HepG2 (cell line): ENCODE data around the gene SLC16A3. TPM values are rescaled to one million over a fixed set of nuclear protein-coding genes. Genes with fewer than 3 reads are reported as not detected.

Source experiments
- AHR ChIP-seq: IDR thresholded peaks from 2 replicates; pipeline ENCODE4 v1.6.1; 2018; ENCODE audit warnings: missing genetic modification reagents, missing compliant biosample characterization
- HMG20B ChIP-seq: conservative IDR thresholded peaks from 2 replicates; pipeline ENCODE4 v1.6.1; 2016; ENCODE audit warnings: missing genetic modification reagents, missing compliant biosample characterization
- HOXD1 ChIP-seq: sonication (generic); formaldehyde crosslinking; IDR thresholded peaks from 2 replicates; pipeline ENCODE4 v1.5.0; 2020; ENCODE audit warnings: missing genetic modification reagents
- IKZF5 ChIP-seq: IDR thresholded peaks from 2 replicates; pipeline ENCODE4 v1.6.1; 2018; ENCODE audit warnings: missing genetic modification reagents, mild to moderate bottlenecking, missing compliant biosample characterization
- KLF13 ChIP-seq: sonication (generic); formaldehyde crosslinking; IDR thresholded peaks from 2 replicates; pipeline ENCODE4 v1.4.0; 2020; ENCODE audit warnings: mild to moderate bottlenecking, missing genetic modification reagents
- MZF1 ChIP-seq: sonication (generic); formaldehyde crosslinking; IDR thresholded peaks from 2 replicates; pipeline ENCODE4 v1.8.1; 2023; ENCODE audit warnings: mild to moderate bottlenecking, missing genetic modification reagents, borderline replicate concordance
- PAWR ChIP-seq: sonication (generic); formaldehyde crosslinking; IDR thresholded peaks from 2 replicates; pipeline ENCODE4 v1.4.0; 2020; ENCODE audit warnings: missing genetic modification reagents, mild to moderate bottlenecking, borderline replicate concordance
- PITX1 ChIP-seq: sonication (generic); formaldehyde crosslinking; IDR thresholded peaks from 2 replicates; pipeline ENCODE4 v1.5.1; 2020; ENCODE audit warnings: mild to moderate bottlenecking, missing genetic modification reagents
- SAFB2 ChIP-seq: sonication (generic); formaldehyde crosslinking; IDR thresholded peaks from 2 replicates; pipeline ENCODE4 v1.5.1; 2020; ENCODE audit warnings: missing genetic modification reagents, low read depth, mild to moderate bottlenecking, borderline replicate concordance
- SMAD9 ChIP-seq: sonication (generic); formaldehyde crosslinking; IDR thresholded peaks from 2 replicates; pipeline ENCODE4 v1.5.1; 2020; ENCODE audit warnings: mild to moderate bottlenecking, missing genetic modification reagents
- SRY ChIP-seq: sonication (generic); formaldehyde crosslinking; IDR thresholded peaks from 2 replicates; pipeline ENCODE4 v1.8.0; 2022; ENCODE audit warnings: mild to moderate bottlenecking, missing genetic modification reagents
- WIZ ChIP-seq: sonication (generic); formaldehyde crosslinking; IDR thresholded peaks from 2 replicates; pipeline ENCODE4 v1.5.1; 2020; ENCODE audit warnings: mild to moderate bottlenecking, missing genetic modification reagents
- ZFP82 ChIP-seq: sonication (generic); formaldehyde crosslinking; IDR thresholded peaks from 2 replicates; pipeline ENCODE4 v1.5.1; 2020; ENCODE audit warnings: mild to moderate bottlenecking, missing genetic modification reagents, borderline replicate concordance
- ZNF576 ChIP-seq: sonication (generic); formaldehyde crosslinking; IDR thresholded peaks from 2 replicates; pipeline ENCODE4 v1.4.0; 2020; ENCODE audit warnings: mild to moderate bottlenecking, missing genetic modification reagents
- ZNF619 ChIP-seq: sonication (generic); formaldehyde crosslinking; IDR thresholded peaks from 2 replicates; pipeline ENCODE4 v1.4.0; 2020; ENCODE audit warnings: mild to moderate bottlenecking, missing genetic modification reagents
- ZSCAN29 ChIP-seq: sonication (generic); formaldehyde crosslinking; conservative IDR thresholded peaks from 2 replicates; pipeline ENCODE4 v1.4.0; 2020; ENCODE audit warnings: mild to moderate bottlenecking, missing genetic modification reagents
- ZXDC ChIP-seq: sonication (generic); formaldehyde crosslinking; IDR thresholded peaks from 2 replicates; pipeline ENCODE4 v1.5.0; 2020; ENCODE audit warnings: mild to moderate bottlenecking, missing genetic modification reagents
- polyA plus RNA-seq, 8 experiments: library from polyadenylated mRNA; depleted of rRNA in 3 of 8; stranded (reverse) in 7 of 8; unstranded in 1 of 8; fragments of >200 nt; fragmentation: Illumina TruSeq in 4 of 8; extraction: Trizol in 4 of 8; gene quantifications; 2 replicates each; pipeline versions ENCODE4 v1.2.1 to v1.2.3, GENCODE V29; 2011 to 2016; ENCODE audit warnings: low read depth in 4 of 8, missing spikeins in 1 of 8, mixed read lengths in 1 of 8; ENCODE audit not compliant: insufficient read depth in 1 of 8
- total RNA-seq, 5 experiments: library from RNA; depleted of rRNA; stranded (reverse); fragments of >200 nt; fragmentation: Illumina TruSeq; extraction: Trizol; gene quantifications; 2 replicates each; pipeline ENCODE4 v1.2.3, GENCODE V29; 2016; ENCODE audit warnings: low read depth in 1 of 5
- TF ChIP-seq, protein P1 (sequence below): sonication (generic); formaldehyde crosslinking; IDR thresholded peaks from 2 replicates; pipeline ENCODE4 v1.5.0; 2020; ENCODE audit warnings: missing genetic modification reagents
- TF ChIP-seq, protein P2 (sequence below): sonication (generic); formaldehyde crosslinking; conservative IDR thresholded peaks from 2 replicates; pipeline ENCODE4 v1.8.1; 2023; ENCODE audit warnings: missing genetic modification reagents
- TF ChIP-seq, protein P3 (sequence below): IDR thresholded peaks from 2 replicates; pipeline ENCODE4 v1.6.1; 2016

The SLC16A3 gene
- total and polyA plus RNA-seq, 2 of the 13 experiments (the other 11 are each of a cell fraction or from before 2014, with no cell fraction given), result 242 to 349 TPM

DNA sequence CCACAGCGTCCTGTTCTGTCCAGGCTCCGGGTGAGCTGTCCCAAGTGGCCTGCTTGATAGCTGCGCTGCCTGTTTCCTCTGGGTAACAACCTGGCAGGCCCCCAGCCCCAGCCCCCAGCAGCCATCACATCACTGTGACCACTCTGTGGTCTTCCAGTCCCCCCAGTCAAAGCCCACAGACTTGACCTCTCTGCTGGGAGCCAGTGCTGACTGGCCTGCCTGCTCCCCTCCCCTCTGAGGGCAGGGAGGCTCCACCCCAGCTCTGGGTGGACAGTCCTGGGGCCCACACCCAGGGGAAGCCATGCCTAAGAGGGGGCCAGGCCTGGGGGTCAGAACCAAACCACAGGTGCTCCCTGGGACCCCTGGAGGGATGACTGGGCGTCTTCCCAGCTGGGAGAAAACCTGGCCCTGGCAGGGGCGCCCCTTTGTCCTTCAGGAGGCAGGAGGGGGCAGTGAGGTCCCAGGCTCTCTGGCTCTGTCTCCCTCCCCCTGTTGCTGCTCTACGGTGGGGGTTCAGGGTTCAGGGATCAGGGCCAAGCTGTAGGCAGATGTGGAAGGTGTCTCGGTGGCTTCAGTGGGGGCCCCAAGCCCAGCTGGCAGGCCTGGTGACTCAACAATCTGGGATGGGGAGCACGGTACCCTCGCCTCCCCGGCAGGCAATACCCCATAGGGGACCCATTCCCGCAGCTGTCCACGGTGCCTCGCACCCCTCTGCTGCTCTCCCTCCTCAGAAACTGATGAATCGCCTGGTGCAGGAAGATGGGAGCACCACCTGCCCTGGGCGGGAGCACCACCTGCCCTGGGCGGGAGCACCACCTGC is 1.8 kb upstream of the SLC16A3 start (continued):
- TF ChIP-seq PAWR (no peak), AHR (CRISPR knock-in tag) (0 out of 2 replicates have a peak, but pooled peaks have one; percentile 3), IKZF5 (CRISPR knock-in tag) (peak; percentile 19; the same call in 1 of the 2 replicates), ZSCAN29 (CRISPR knock-in tag) (no peak), SRY (CRISPR knock-in tag) (0 out of 2 replicates have a peak, but pooled peaks have one; percentile 28), HMG20B (CRISPR knock-in tag) (no peak; the same call in 1 of the 2 replicates), ZXDC (CRISPR knock-in tag) (no peak), SAFB2 (CRISPR knock-in tag) (peak; percentile 33; the same call in 1 of the 2 replicates), PITX1 (CRISPR knock-in tag) (no peak; the same call in 1 of the 2 replicates), ZNF576 (CRISPR knock-in tag) (0 out of 2 replicates have a peak, but pooled peaks have one; percentile 63), WIZ (no peak), ZNF619 (CRISPR knock-in tag) (0 out of 2 replicates have a peak, but pooled peaks have one; percentile 43), ZFP82 (CRISPR knock-in tag) (peak; percentile 33), SMAD9 (CRISPR knock-in tag) (no peak), MZF1 (peak; percentile 87; the same call in 1 of the 2 replicates), KLF13 (CRISPR knock-in tag) (no peak), HOXD1 (CRISPR knock-in tag) (no peak)
- TF ChIP-seq, protein P1, sequence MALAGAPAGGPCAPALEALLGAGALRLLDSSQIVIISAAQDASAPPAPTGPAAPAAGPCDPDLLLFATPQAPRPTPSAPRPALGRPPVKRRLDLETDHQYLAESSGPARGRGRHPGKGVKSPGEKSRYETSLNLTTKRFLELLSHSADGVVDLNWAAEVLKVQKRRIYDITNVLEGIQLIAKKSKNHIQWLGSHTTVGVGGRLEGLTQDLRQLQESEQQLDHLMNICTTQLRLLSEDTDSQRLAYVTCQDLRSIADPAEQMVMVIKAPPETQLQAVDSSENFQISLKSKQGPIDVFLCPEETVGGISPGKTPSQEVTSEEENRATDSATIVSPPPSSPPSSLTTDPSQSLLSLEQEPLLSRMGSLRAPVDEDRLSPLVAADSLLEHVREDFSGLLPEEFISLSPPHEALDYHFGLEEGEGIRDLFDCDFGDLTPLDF (CRISPR knock-in tag), result no peak
- TF ChIP-seq, protein P2, sequence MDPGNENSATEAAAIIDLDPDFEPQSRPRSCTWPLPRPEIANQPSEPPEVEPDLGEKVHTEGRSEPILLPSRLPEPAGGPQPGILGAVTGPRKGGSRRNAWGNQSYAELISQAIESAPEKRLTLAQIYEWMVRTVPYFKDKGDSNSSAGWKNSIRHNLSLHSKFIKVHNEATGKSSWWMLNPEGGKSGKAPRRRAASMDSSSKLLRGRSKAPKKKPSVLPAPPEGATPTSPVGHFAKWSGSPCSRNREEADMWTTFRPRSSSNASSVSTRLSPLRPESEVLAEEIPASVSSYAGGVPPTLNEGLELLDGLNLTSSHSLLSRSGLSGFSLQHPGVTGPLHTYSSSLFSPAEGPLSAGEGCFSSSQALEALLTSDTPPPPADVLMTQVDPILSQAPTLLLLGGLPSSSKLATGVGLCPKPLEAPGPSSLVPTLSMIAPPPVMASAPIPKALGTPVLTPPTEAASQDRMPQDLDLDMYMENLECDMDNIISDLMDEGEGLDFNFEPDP (CRISPR knock-in tag), result 0 out of 2 replicates have a peak, but pooled peaks have one; percentile 78
- TF ChIP-seq, protein P3, sequence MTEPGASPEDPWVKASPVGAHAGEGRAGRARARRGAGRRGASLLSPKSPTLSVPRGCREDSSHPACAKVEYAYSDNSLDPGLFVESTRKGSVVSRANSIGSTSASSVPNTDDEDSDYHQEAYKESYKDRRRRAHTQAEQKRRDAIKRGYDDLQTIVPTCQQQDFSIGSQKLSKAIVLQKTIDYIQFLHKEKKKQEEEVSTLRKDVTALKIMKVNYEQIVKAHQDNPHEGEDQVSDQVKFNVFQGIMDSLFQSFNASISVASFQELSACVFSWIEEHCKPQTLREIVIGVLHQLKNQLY (CRISPR knock-in tag), result peak; percentile 36; the same call in 1 of the 2 replicates
